Endothelial cell of umbilical vein (primary cell): ENCODE results near the gene MAP1LC3C. TPM values are rescaled to one million over a fixed set of nuclear protein-coding genes. Genes with fewer than 3 reads are reported as not detected.

ENCODE experiments used
- BruUV-seq: library from RNA; stranded (reverse); fragments of 400-500 nt; replicated peaks from 2 replicates; lab custom pipeline; 2021; lab: Mats Ljungman, UMichigan
- CTCF ChIA-PET: fragments of 300-600, 350-600 bp; sonication (Branson Sonifier 250); formaldehyde crosslinking; loops from one replicate; lab custom pipeline; 2021; ENCODE audit warnings: antibody characterized with exemption, inconsistent platforms; lab: Charles Lee
- POLR2A ChIA-PET: fragments of 300-600, 350-600 bp; sonication (Branson Sonifier 250); formaldehyde crosslinking; loops from one replicate; lab custom pipeline; 2021; ENCODE audit warnings: antibody characterized with exemption, inconsistent platforms; lab: Charles Lee
- DNase-seq: peaks from one replicate; pipeline ENCODE4 v3.0.0-alpha.2; 2011; ENCODE audit warnings: low read depth, low spot score
- FAIRE-seq: peaks from 2 replicates; lab custom pipeline; 2011; peaks lifted over from hg19 to GRCh38; lab: Jason Lieb, UNC
- H2AFZ ChIP-seq: 2 replicates; pipeline ENCODE4 v1.6.0; 2012; ENCODE audit warnings: low read depth, low read length, control low read depth, inconsistent platforms
- H3K27ac ChIP-seq: 2 replicates; pipeline ENCODE4 v1.5.1; 2011; ENCODE audit warnings: low read depth, mild to moderate bottlenecking, control low read depth, low read length, moderate library complexity; ENCODE audit not compliant: insufficient read depth
- H3K27me3 ChIP-seq, 2 experiments: 2 replicates each; pipeline versions ENCODE4 v1.6.0 to v1.6.1; 2011; ENCODE audit warnings: low read length in 2 of 2, mixed read lengths in 1 of 2; ENCODE audit not compliant: control insufficient read depth in 2 of 2, insufficient read depth in 2 of 2
- H3K36me3 ChIP-seq, 2 experiments: 2 replicates in 1 of 2; 3 replicates in 1 of 2; pipeline ENCODE4 v1.5.1; 2011; ENCODE audit warnings: low read length in 2 of 2, mild to moderate bottlenecking in 1 of 2, moderate library complexity in 1 of 2; ENCODE audit not compliant: control insufficient read depth in 2 of 2, insufficient read depth in 2 of 2; ENCODE audit errors: extremely low read depth in 1 of 2
- H3K4me1 ChIP-seq: 3 replicates; pipeline ENCODE4 v1.5.1; 2011; ENCODE audit warnings: mild to moderate bottlenecking, low read length; ENCODE audit not compliant: control insufficient read depth, insufficient read depth; ENCODE audit errors: extremely low read depth
- H3K4me2 ChIP-seq: 2 replicates; pipeline ENCODE4 v1.6.1; 2011; ENCODE audit warnings: low read length, control low read depth, mixed read lengths; ENCODE audit not compliant: insufficient read depth
- H3K4me3 ChIP-seq, 3 experiments: fragments of 200-600 bp in 1 of 3; sonication (generic), shearing (Covaris generic) in 1 of 3; replicated peaks in 1 of 3; 2 replicates each; pipeline ENCODE4 v1.5.1; 2011 to 2016; ENCODE audit warnings: control low read depth in 3 of 3, low read length in 3 of 3, mild to moderate bottlenecking in 2 of 3, inconsistent platforms in 1 of 3, low read depth in 1 of 3, moderate library complexity in 1 of 3; ENCODE audit not compliant: insufficient read depth in 1 of 3
- H3K79me2 ChIP-seq: 2 replicates; pipeline ENCODE4 v1.6.0; 2012; ENCODE audit warnings: low read length, inconsistent platforms; ENCODE audit not compliant: control insufficient read depth, insufficient read depth
- H3K9ac ChIP-seq: replicated peaks from 2 replicates; pipeline ENCODE3; 2011; ENCODE audit warnings: low read length, control low read depth; ENCODE audit not compliant: insufficient read depth; ENCODE audit errors: extremely low read depth
- H3K9me1 ChIP-seq: replicated peaks from 3 replicates; pipeline ENCODE4 v1.6.0; 2011; ENCODE audit warnings: mild to moderate bottlenecking, low read length; ENCODE audit not compliant: control insufficient read depth, insufficient read depth; ENCODE audit errors: extremely low read depth
- H3K9me3 ChIP-seq: replicated peaks from 2 replicates; pipeline ENCODE4 v1.5.1; 2012; ENCODE audit warnings: low read length, inconsistent platforms; ENCODE audit not compliant: control insufficient read depth, insufficient read depth
- H4K20me1 ChIP-seq: replicated peaks from 2 replicates; pipeline ENCODE3; 2011; ENCODE audit warnings: mild to moderate bottlenecking, low read length; ENCODE audit not compliant: control insufficient read depth, insufficient read depth; ENCODE audit errors: extremely low read depth
- EZH2 ChIP-seq: IDR thresholded peaks from 2 replicates; pipeline ENCODE4 v1.6.1; 2012; ENCODE audit warnings: borderline replicate concordance, low read depth, mild to moderate bottlenecking, moderate library complexity, low read length, inconsistent platforms; ENCODE audit not compliant: severe bottlenecking
- FOS ChIP-seq: IDR thresholded peaks from 2 replicates; pipeline ENCODE4 v1.6.1; 2011; ENCODE audit warnings: mild to moderate bottlenecking, low read length, moderate library complexity, borderline replicate concordance; ENCODE audit not compliant: insufficient read depth
- GATA2 ChIP-seq: IDR thresholded peaks from 2 replicates; pipeline ENCODE4 v1.7.0; 2011; ENCODE audit warnings: low read depth, mild to moderate bottlenecking, moderate library complexity, mixed read lengths, low read length; ENCODE audit not compliant: insufficient read length, insufficient read depth
- JUN ChIP-seq: IDR thresholded peaks from 2 replicates; pipeline ENCODE4 v1.6.1; 2011; ENCODE audit warnings: borderline replicate concordance, low read depth; ENCODE audit not compliant: insufficient read length, insufficient read depth
- MYC ChIP-seq: IDR thresholded peaks from one replicate; pipeline ENCODE4 v1.6.1; 2011; ENCODE audit warnings: mild to moderate bottlenecking, low read depth, low read length
- POLR2A ChIP-seq: IDR thresholded peaks from 2 replicates; pipeline ENCODE4 v1.6.1; 2012; ENCODE audit warnings: low read depth, mild to moderate bottlenecking, control low read depth, low read length
- POLR2AphosphoS5 ChIP-seq: IDR thresholded peaks from 2 replicates; pipeline ENCODE4 v1.6.1; 2012; ENCODE audit warnings: low read depth, mild to moderate bottlenecking, control low read depth, low read length, moderate library complexity; ENCODE audit not compliant: insufficient read depth
- dilution Hi-C: fragments of 300-500 bp; cut with MboI; formaldehyde crosslinking; loops from one replicate; pipeline ENCODE4 v1.15.0; 2019; ENCODE audit warnings: low sequenced_read_pairs; ENCODE audit not compliant: extremely low pct_ligation_motif_present
- intact Hi-C: fragments of 100-400 bp; cut with micrococcal nuclease; formaldehyde crosslinking; loops from one replicate; pipeline ENCODE4 v1.10.0; 2022
- polyA plus RNA-seq, 4 experiments: library from polyadenylated mRNA; depleted of rRNA in 3 of 4; stranded (reverse) in 3 of 4; unstranded in 1 of 4; fragments of >200 nt; gene quantifications; 2 replicates each; pipeline versions ENCODE4 v1.2.1 to v1.2.3, GENCODE V29; 2011 to 2012; ENCODE audit warnings: missing spikeins in 1 of 4
- total RNA-seq: library from RNA; stranded (reverse); gene quantifications from 2 replicates; pipeline ENCODE4 v1.2.3, GENCODE V29; 2021
- TF ChIP-seq, protein P1 (sequence below): IDR thresholded peaks from 2 replicates; pipeline ENCODE4 v1.6.1; 2011; ENCODE audit not compliant: insufficient read depth, insufficient read length
- TF ChIP-seq, protein P2 (sequence below), 2 donors: IDR thresholded peaks; 1 replicate in 1 of 2; 2 replicates in 1 of 2; pipeline ENCODE4 v1.5.1; 2011; ENCODE audit warnings: low read length in 2 of 2, mild to moderate bottlenecking in 2 of 2, moderate library complexity in 2 of 2, control low read depth in 1 of 2, inconsistent platforms in 1 of 2, low read depth in 1 of 2; ENCODE audit not compliant: insufficient read depth in 1 of 2; ENCODE audit errors: extremely low read depth in 1 of 2

Gene MAP1LC3C
- total and polyA plus RNA-seq, 2 donors (not counting 3 experiments of a cell fraction or from before 2014, with no cell fraction given), result not detected

GRCh38 chr1:242000434-242000833 lies 1.5 kb upstream of the MAP1LC3C start:
- peaks cover 4% of the 10 kb centered on the region for H3K4me1 ChIP-seq
- ChIA-PET CTCF (no interaction called here), POLR2A (no interaction called here)
- BruUV-seq, result no TSS peak
- DNase-seq, result no peak
- no peak overlapping the region for H3K9ac ChIP-seq
- H3K4me2 ChIP-seq, result no peak overlapping the region
- H3K9me1 ChIP-seq, result no peaks in the 10 kb centered on the region
- TF ChIP-seq JUN (no peak), MYC (no peak), GATA2 (no peak), FOS (no peak), POLR2A (no peak), POLR2AphosphoS5 (no peak), EZH2 (no peak)
- TF ChIP-seq, protein P1, sequence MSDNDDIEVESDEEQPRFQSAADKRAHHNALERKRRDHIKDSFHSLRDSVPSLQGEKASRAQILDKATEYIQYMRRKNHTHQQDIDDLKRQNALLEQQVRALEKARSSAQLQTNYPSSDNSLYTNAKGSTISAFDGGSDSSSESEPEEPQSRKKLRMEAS, result no peak
- TF ChIP-seq, protein P2, sequence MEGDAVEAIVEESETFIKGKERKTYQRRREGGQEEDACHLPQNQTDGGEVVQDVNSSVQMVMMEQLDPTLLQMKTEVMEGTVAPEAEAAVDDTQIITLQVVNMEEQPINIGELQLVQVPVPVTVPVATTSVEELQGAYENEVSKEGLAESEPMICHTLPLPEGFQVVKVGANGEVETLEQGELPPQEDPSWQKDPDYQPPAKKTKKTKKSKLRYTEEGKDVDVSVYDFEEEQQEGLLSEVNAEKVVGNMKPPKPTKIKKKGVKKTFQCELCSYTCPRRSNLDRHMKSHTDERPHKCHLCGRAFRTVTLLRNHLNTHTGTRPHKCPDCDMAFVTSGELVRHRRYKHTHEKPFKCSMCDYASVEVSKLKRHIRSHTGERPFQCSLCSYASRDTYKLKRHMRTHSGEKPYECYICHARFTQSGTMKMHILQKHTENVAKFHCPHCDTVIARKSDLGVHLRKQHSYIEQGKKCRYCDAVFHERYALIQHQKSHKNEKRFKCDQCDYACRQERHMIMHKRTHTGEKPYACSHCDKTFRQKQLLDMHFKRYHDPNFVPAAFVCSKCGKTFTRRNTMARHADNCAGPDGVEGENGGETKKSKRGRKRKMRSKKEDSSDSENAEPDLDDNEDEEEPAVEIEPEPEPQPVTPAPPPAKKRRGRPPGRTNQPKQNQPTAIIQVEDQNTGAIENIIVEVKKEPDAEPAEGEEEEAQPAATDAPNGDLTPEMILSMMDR (IDR thresholded peaks at IDR 0.05; ENCODE audit: extremely low read depth in 1 of 2, insufficient read depth in 1 of 2, low read depth in 1 of 2, low read length in 2 of 2), result no peak
- intact Hi-C loops (no loop called here), dilution Hi-C loops (no loop called here)
- no peaks in the 10 kb centered on the region for H3K27me3 ChIP-seq
- H2AFZ ChIP-seq, result no peak overlapping the region
- no peak overlapping the region for H3K27ac ChIP-seq
- no peaks in the 10 kb centered on the region for H4K20me1 ChIP-seq
- no peaks in the 10 kb centered on the region for H3K79me2 ChIP-seq
- no peaks in the 10 kb centered on the region for H3K36me3 ChIP-seq
- H3K4me3 ChIP-seq, result no peak overlapping the region
- FAIRE-seq, result no peak
- H3K9me3 ChIP-seq, result no peaks in the 10 kb centered on the region
